ENCODE measurements around the gene TMEM135.

DNA sequence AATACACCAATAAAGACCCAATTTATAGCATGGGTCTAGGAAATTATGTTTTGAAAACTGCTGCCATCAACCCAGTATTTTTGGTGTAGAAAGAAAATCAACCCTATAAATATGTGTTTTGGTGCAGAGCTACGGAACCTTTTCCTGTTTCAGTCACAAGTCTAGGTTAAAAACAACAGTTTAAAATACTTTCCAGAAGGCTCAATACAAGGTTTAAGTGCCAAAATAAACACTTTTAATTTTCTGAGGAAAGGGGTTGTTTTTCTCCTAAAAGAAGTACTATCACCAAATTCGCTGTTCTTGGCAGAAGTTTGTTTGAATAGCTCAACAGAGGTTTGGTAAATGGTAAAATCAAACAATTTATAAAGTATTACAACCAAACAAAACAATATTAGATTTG lies 201.3 kb downstream of the TMEM135 start:
- TF ChIP-seq CTCF (IDR thresholded peaks at IDR 0.05) (no peak), POLR2A (IDR thresholded peaks at IDR 0.05) (no peak)
